GM12878 (cell line): ENCODE measurements around the gene PARVA.

Experiments used
- ATF7 ChIP-seq: fragments of 450-650 bp; IDR thresholded peaks from 2 replicates; pipeline ENCODE4 v1.6.1; 2016; ENCODE audit warnings: low read depth, mild to moderate bottlenecking
- BACH1 ChIP-seq: fragments of 450-650 bp; IDR thresholded peaks from 2 replicates; pipeline ENCODE4 v1.6.1; 2017; ENCODE audit warnings: mild to moderate bottlenecking, borderline replicate concordance
- EZH2 ChIP-seq: IDR thresholded peaks from 2 replicates; pipeline ENCODE4 v1.6.1; 2012; ENCODE audit warnings: low read depth, mild to moderate bottlenecking, control low read depth, inconsistent platforms, low read length, borderline replicate concordance; ENCODE audit not compliant: control insufficient read depth
- FOXM1 ChIP-seq: IDR thresholded peaks from 2 replicates; pipeline ENCODE4 v1.6.1; 2012; ENCODE audit warnings: low read depth, mild to moderate bottlenecking, inconsistent platforms, low read length, moderate library complexity
- RBBP5 ChIP-seq: fragments of 200-600 bp; sonication (generic); conservative IDR thresholded peaks from 2 replicates; pipeline ENCODE4 v1.6.1; 2016
- ZNF274 ChIP-seq: IDR thresholded peaks from one replicate; pipeline ENCODE4 v1.8.0; 2011; ENCODE audit not compliant: insufficient read length, insufficient read depth
- TF ChIP-seq, protein P1 (sequence below), 3 experiments: IDR thresholded peaks in 2 of 3; conservative IDR thresholded peaks in 1 of 3; 2 replicates each; pipeline ENCODE4 v1.5.1; 2011; ENCODE audit warnings: low read depth in 3 of 3, low read length in 3 of 3, mild to moderate bottlenecking in 3 of 3, control low read depth in 2 of 3, moderate library complexity in 2 of 3, inconsistent platforms in 1 of 3, mixed read lengths in 1 of 3; ENCODE audit not compliant: control insufficient read depth in 2 of 3, insufficient read depth in 1 of 3; ENCODE audit errors: extremely low read depth in 1 of 3
- TF ChIP-seq, protein P2 (sequence below): fragments of 450-650 bp; IDR thresholded peaks from 2 replicates; pipeline ENCODE4 v1.6.1; 2016; ENCODE audit warnings: mild to moderate bottlenecking, moderate library complexity, borderline replicate concordance

DNA sequence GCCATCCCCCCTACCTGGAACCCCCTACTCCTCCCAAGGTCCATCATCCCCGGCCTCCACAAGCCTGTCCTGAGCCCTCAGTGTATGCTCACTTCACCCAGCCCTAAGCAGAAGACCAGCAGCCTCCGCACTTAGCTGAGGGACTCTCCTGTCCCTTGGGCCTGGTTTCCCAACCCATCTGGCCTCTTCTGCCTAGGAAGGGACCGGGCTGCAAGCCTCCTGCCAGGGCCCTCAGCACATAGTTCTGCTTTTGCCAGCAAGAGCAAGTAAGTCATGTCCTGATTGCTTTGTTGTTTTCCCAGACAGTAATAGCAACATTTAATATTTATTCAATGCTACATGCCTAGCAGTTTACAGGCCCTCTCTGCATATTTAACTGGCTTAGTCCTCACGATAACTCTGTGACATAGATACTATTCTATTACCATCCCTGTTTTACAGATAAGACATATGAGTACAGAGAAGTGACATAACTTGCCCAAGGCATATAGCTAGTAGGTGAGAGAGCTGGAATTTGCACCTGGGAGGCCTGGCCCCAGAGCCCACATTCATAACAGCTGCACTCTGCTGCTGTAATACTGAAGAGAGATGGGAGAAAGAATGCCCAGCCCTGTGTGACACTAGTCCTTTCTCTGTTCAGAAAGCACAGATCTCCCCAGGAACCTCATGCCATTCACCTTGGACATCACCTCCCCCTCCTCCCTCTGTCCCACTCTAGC is 139.2 kb downstream of the PARVA start:
- TF ChIP-seq FOXM1 = no peak
- TF ChIP-seq EZH2 = no peak
- no peak for TF ChIP-seq ZNF274
- TF ChIP-seq, protein P1, sequence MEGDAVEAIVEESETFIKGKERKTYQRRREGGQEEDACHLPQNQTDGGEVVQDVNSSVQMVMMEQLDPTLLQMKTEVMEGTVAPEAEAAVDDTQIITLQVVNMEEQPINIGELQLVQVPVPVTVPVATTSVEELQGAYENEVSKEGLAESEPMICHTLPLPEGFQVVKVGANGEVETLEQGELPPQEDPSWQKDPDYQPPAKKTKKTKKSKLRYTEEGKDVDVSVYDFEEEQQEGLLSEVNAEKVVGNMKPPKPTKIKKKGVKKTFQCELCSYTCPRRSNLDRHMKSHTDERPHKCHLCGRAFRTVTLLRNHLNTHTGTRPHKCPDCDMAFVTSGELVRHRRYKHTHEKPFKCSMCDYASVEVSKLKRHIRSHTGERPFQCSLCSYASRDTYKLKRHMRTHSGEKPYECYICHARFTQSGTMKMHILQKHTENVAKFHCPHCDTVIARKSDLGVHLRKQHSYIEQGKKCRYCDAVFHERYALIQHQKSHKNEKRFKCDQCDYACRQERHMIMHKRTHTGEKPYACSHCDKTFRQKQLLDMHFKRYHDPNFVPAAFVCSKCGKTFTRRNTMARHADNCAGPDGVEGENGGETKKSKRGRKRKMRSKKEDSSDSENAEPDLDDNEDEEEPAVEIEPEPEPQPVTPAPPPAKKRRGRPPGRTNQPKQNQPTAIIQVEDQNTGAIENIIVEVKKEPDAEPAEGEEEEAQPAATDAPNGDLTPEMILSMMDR (IDR thresholded peaks at IDR 0.05 in 2 of 3, conservative IDR thresholded peaks at IDR 0.05 in 1 of 3; ENCODE audit: control insufficient read depth in 2 of 3, extremely low read depth in 1 of 3, insufficient read depth in 1 of 3, low read depth in 3 of 3, low read length in 3 of 3) = no peak
- TF ChIP-seq BACH1 = no peak
- no peak for TF ChIP-seq ATF7
- TF ChIP-seq RBBP5 = no peak
- TF ChIP-seq, protein P2, sequence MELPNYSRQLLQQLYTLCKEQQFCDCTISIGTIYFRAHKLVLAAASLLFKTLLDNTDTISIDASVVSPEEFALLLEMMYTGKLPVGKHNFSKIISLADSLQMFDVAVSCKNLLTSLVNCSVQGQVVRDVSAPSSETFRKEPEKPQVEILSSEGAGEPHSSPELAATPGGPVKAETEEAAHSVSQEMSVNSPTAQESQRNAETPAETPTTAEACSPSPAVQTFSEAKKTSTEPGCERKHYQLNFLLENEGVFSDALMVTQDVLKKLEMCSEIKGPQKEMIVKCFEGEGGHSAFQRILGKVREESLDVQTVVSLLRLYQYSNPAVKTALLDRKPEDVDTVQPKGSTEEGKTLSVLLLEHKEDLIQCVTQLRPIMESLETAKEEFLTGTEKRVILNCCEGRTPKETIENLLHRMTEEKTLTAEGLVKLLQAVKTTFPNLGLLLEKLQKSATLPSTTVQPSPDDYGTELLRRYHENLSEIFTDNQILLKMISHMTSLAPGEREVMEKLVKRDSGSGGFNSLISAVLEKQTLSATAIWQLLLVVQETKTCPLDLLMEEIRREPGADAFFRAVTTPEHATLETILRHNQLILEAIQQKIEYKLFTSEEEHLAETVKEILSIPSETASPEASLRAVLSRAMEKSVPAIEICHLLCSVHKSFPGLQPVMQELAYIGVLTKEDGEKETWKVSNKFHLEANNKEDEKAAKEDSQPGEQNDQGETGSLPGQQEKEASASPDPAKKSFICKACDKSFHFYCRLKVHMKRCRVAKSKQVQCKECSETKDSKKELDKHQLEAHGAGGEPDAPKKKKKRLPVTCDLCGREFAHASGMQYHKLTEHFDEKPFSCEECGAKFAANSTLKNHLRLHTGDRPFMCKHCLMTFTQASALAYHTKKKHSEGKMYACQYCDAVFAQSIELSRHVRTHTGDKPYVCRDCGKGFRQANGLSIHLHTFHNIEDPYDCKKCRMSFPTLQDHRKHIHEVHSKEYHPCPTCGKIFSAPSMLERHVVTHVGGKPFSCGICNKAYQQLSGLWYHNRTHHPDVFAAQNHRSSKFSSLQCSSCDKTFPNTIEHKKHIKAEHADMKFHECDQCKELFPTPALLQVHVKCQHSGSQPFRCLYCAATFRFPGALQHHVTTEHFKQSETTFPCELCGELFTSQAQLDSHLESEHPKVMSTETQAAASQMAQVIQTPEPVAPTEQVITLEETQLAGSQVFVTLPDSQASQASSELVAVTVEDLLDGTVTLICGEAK = no peak
